OCI-LY1 (cell line): ENCODE measurements around the gene BEND3.

Source experiments
- H2AFZ ChIP-seq: fragments of 200-600 bp; sonication (generic), shearing (Covaris generic); 2 replicates; pipeline ENCODE4 v1.6.0; 2014; ENCODE audit warnings: antibody characterized with exemption, mild to moderate bottlenecking, low read length
- H3F3A ChIP-seq: fragments of 200-600 bp; sonication (generic), shearing (Covaris generic); 2 replicates; pipeline ENCODE4 v1.6.0; 2014; ENCODE audit warnings: mild to moderate bottlenecking, antibody characterized with exemption, low read length, moderate library complexity; ENCODE audit not compliant: insufficient read depth
- H3K27ac ChIP-seq: fragments of 200-600 bp; sonication (generic); 2 replicates; pipeline ENCODE4 v1.5.1; 2014; ENCODE audit warnings: low read length, mixed run types, mild to moderate bottlenecking, low read depth; ENCODE audit not compliant: poor library complexity, severe bottlenecking
- H3K27me3 ChIP-seq: fragments of 200-600 bp; sonication (generic); 2 replicates; pipeline ENCODE4 v1.6.0; 2014; ENCODE audit warnings: antibody characterized with exemption, mild to moderate bottlenecking, low read length, moderate library complexity; ENCODE audit not compliant: insufficient read depth
- H3K36me3 ChIP-seq: fragments of 200-600 bp; sonication (generic); 2 replicates; pipeline ENCODE4 v1.6.1; 2014; ENCODE audit warnings: mild to moderate bottlenecking, antibody characterized with exemption, low read length, moderate library complexity, mixed read lengths; ENCODE audit not compliant: insufficient read depth
- H3K4me1 ChIP-seq: fragments of 200-600 bp; sonication (generic); 2 replicates; pipeline ENCODE4 v1.5.1; 2014; ENCODE audit warnings: mild to moderate bottlenecking, low read length, moderate library complexity; ENCODE audit not compliant: insufficient read depth, severe bottlenecking
- H3K4me2 ChIP-seq: fragments of 200-600 bp; sonication (generic), shearing (Covaris generic); 2 replicates; pipeline ENCODE4 v1.6.1; 2014; ENCODE audit warnings: low read length
- H3K4me3 ChIP-seq: fragments of 200-600 bp; sonication (generic); 2 replicates; pipeline ENCODE4 v1.5.1; 2014; ENCODE audit warnings: low read length, low read depth, mild to moderate bottlenecking, mixed read lengths; ENCODE audit not compliant: poor library complexity, severe bottlenecking
- H3K79me2 ChIP-seq: fragments of 200-600 bp; shearing (Covaris generic); 2 replicates; pipeline ENCODE4 v1.6.1; 2016; ENCODE audit warnings: mixed run types, low read length, mixed read lengths; ENCODE audit not compliant: insufficient read depth
- H3K9ac ChIP-seq: fragments of 200-600 bp; sonication (generic), shearing (Covaris generic); 2 replicates; pipeline ENCODE4 v1.6.1; 2014; ENCODE audit warnings: mild to moderate bottlenecking, low read length, mixed read lengths
- H3K9me2 ChIP-seq: fragments of 200-600 bp; sonication (generic), shearing (Covaris generic); 2 replicates; pipeline ENCODE4 v1.6.1; 2014; ENCODE audit warnings: low read depth, mild to moderate bottlenecking, low read length, mixed read lengths
- H3K9me3 ChIP-seq: fragments of 200-600 bp; shearing (Covaris generic); 2 replicates; pipeline ENCODE4 v1.6.1; 2014; ENCODE audit warnings: low read length, mixed read lengths
- H4K20me1 ChIP-seq: fragments of 200-600 bp; sonication (generic), shearing (Covaris generic); 2 replicates; pipeline ENCODE4 v1.6.0; 2016; ENCODE audit warnings: mild to moderate bottlenecking, low read length; ENCODE audit not compliant: insufficient read depth
- CTCF ChIP-seq: fragments of 200-600 bp; sonication (generic), shearing (Covaris generic); IDR thresholded peaks from 2 replicates; pipeline ENCODE4 v1.5.1; 2017; ENCODE audit warnings: mild to moderate bottlenecking, antibody characterized with exemption, low read length, moderate library complexity, mixed read lengths
- EZH2 ChIP-seq: fragments of 200-600 bp; sonication (generic), shearing (Covaris generic); IDR thresholded peaks from 2 replicates; pipeline ENCODE4 v1.8.0; 2017; ENCODE audit warnings: borderline replicate concordance, mixed run types, mild to moderate bottlenecking, antibody characterized with exemption, low read length, moderate library complexity, mixed read lengths

BEND3 gene

GRCh38 chr6:107083921-107084320, 31.4 kb downstream of the BEND3 start:
- H3K4me1 ChIP-seq = peaks cover 15% of the 10 kb centered on the region
- TF ChIP-seq CTCF = no peak
- TF ChIP-seq EZH2 = no peak

GRCh38 chr6:107083047-107083768, 32.1 kb downstream of the BEND3 start:
- Histone ChIP-seq H3F3A (no peaks in the 10 kb centered on the region), H2AFZ (no peak overlapping the region), H3K9ac (no peak overlapping the region), H3K79me2 (0 out of 2 replicates have a peak, but pooled peaks cover 4% of the 10 kb centered on the region), H3K9me2 (no peaks in the 10 kb centered on the region), H3K27ac (peak overlapping the region; percentile 36), H3K9me3 (no peaks in the 10 kb centered on the region), H3K27me3 (no peaks in the 10 kb centered on the region), H3K4me2 (no peak overlapping the region), H3K4me3 (no peak overlapping the region), H4K20me1 (no peaks in the 10 kb centered on the region), H3K36me3 (peaks cover 53% of the 10 kb centered on the region), H3K4me1 (peaks cover 15% of the 10 kb centered on the region)
- TF ChIP-seq CTCF (no peak), EZH2 (no peak)

More at GRCh38 chr6:107083921-107084320, 31.4 kb downstream of the BEND3 start:
- Histone ChIP-seq H3K27ac (no peak overlapping the region), H3K9ac (no peak overlapping the region), H3K4me3 (no peak overlapping the region), H3K9me2 (no peaks in the 10 kb centered on the region), H4K20me1 (no peaks in the 10 kb centered on the region), H3K9me3 (no peaks in the 10 kb centered on the region), H3K27me3 (no peaks in the 10 kb centered on the region), H3F3A (no peaks in the 10 kb centered on the region), H3K4me2 (no peak overlapping the region), H3K79me2 (0 out of 2 replicates have a peak, but pooled peaks cover 4% of the 10 kb centered on the region), H3K36me3 (peaks cover 57% of the 10 kb centered on the region), H2AFZ (no peak overlapping the region)

GRCh38 chr6:107082045-107082444, 33.3 kb downstream of the BEND3 start:
- Histone ChIP-seq H3K4me1 (peaks cover 15% of the 10 kb centered on the region), H3K9me3 (no peaks in the 10 kb centered on the region), H3K4me2 (no peak overlapping the region), H2AFZ (no peak overlapping the region), H3F3A (no peaks in the 10 kb centered on the region), H3K9ac (no peak overlapping the region), H3K4me3 (no peak overlapping the region), H3K9me2 (no peaks in the 10 kb centered on the region), H4K20me1 (no peaks in the 10 kb centered on the region), H3K27me3 (no peaks in the 10 kb centered on the region), H3K27ac (no peak overlapping the region), H3K36me3 (peaks cover 48% of the 10 kb centered on the region), H3K79me2 (0 out of 2 replicates have a peak, but pooled peaks cover 4% of the 10 kb centered on the region)
- TF ChIP-seq EZH2 (no peak), CTCF (no peak)
